ENCODE measurements around the gene RASA3.

RASA3 gene

DNA sequence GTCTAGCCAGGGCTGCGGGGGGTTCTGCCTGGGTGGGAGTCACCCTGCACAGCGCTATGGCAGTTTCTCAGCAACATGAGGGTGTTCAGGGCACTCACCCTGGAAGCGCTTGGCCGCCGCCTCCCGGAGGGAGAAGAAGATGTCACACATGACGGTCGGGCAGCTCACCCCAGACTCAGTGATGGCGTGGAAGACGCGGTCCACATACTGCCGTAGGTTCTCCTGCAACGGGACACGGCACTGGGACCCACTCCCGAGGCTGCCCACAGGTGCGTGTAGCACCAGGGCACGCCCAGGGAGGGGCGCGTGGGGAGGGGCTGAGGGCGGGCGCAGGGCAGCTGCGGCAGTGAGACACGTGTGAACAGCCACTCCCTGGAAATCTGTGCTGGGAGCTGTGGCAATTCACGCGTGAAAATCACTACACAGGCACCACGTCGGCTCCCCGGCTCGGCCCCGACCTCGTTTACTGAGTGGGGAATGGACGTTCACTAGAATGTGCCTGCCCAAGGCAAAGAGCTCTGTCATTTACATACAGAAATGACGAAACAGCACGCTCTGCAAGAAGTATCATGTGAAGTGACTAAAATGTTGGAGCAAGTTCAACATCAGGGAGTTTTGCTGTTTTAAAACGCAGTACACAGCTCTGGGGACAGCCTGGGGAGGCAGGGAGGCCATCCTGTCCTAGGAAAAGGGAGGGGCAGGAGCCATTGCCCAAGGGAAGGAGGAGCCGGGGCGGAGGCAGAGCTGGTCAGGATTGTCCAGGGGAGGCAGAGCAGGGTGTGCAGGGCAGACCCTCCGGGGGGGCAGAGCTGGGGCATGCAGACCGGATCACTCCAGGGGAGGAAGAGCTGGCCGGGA is 117.1 kb downstream of the RASA3 start:
- Histone ChIP-seq H3K4me2 (ENCODE audit: low read length) (no peak overlapping the region), H3K9me3 (ENCODE audit: insufficient read depth, low read length) (no peaks in the 10 kb centered on the region), H2AFZ (ENCODE audit: low read depth, low read length) (no peak overlapping the region), H3K4me3 (ENCODE audit: low read length) (no peak overlapping the region), H3K27me3 (ENCODE audit: low read depth, low read length) (no peaks in the 10 kb centered on the region), H3K79me2 (ENCODE audit: low read length) (no peaks in the 10 kb centered on the region), H3K9ac (ENCODE audit: low read length) (no peak overlapping the region), H3K4me1 (ENCODE audit: low read length) (no peaks in the 10 kb centered on the region), H4K20me1 (ENCODE audit: insufficient read depth, low read length) (no peaks in the 10 kb centered on the region), H3K36me3 (replicated peaks; ENCODE audit: low read depth, low read length) (no peaks in the 10 kb centered on the region), H3K27ac (ENCODE audit: low read length) (no peak overlapping the region)
- TF ChIP-seq EZH2phosphoT487 (IDR thresholded peaks at IDR 0.05; ENCODE audit: low read depth) (no peak), CTCF (IDR thresholded peaks at IDR 0.05; ENCODE audit: low read depth, low read length) (no peak)

- H3K4me2 ChIP-seq (ENCODE audit: low read length) = no peak overlapping the region
- no peaks in the 10 kb centered on the region for H3K27me3 ChIP-seq (ENCODE audit: low read depth, low read length)
- no peaks in the 10 kb centered on the region for H3K4me1 ChIP-seq (ENCODE audit: low read length)
- H3K9ac ChIP-seq (ENCODE audit: low read length) = no peak overlapping the region
- no peaks in the 10 kb centered on the region for H3K79me2 ChIP-seq (ENCODE audit: low read length)
- H4K20me1 ChIP-seq (ENCODE audit: insufficient read depth, low read length) = no peaks in the 10 kb centered on the region
- no peak for TF ChIP-seq EZH2phosphoT487 (IDR thresholded peaks at IDR 0.05; ENCODE audit: low read depth)
- TF ChIP-seq CTCF (IDR thresholded peaks at IDR 0.05; ENCODE audit: low read depth, low read length) = no peak
- H3K27ac ChIP-seq (ENCODE audit: low read length) = no peak overlapping the region
- no peaks in the 10 kb centered on the region for H3K36me3 ChIP-seq (replicated peaks; ENCODE audit: low read depth, low read length)
- no peak overlapping the region for H2AFZ ChIP-seq (ENCODE audit: low read depth, low read length)
- no peaks in the 10 kb centered on the region for H3K9me3 ChIP-seq (ENCODE audit: insufficient read depth, low read length)
- H3K4me3 ChIP-seq (ENCODE audit: low read length) = no peak overlapping the region
Measured at GRCh38 chr13:114013952-114014629, 118.3 kb downstream of the RASA3 start.

DNA sequence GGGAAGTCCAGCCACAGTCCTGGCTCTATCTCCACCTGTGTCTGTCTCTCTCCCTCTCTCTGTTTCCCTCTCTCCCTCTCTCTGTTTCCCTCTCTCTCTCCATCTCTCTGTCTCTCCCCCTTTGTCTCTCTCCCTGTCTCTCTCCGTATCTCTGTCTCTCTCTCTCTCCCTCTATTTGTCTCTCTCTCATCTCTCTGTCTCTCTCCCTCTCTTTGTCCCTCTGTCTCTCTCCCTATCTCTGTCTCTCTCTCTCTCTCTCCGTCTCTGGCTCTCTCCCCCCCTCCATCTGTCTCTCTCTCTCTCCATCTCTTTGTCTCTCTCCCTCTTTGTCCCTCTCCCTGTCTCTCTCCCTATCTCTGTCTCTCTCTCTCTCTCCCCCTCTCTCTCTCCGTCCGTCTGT is 119.1 kb downstream of the RASA3 start:
- no peaks in the 10 kb centered on the region for H3K27me3 ChIP-seq (ENCODE audit: low read depth, low read length)
- H2AFZ ChIP-seq (ENCODE audit: low read depth, low read length) = no peak overlapping the region
- no peaks in the 10 kb centered on the region for H3K9me3 ChIP-seq (ENCODE audit: insufficient read depth, low read length)
- H3K4me1 ChIP-seq (ENCODE audit: low read length) = no peaks in the 10 kb centered on the region
- no peak overlapping the region for H3K9ac ChIP-seq (ENCODE audit: low read length)
- H3K79me2 ChIP-seq (ENCODE audit: low read length) = no peaks in the 10 kb centered on the region
- H4K20me1 ChIP-seq (ENCODE audit: insufficient read depth, low read length) = no peaks in the 10 kb centered on the region
- H3K4me3 ChIP-seq (ENCODE audit: low read length) = no peak overlapping the region
- H3K4me2 ChIP-seq (ENCODE audit: low read length) = no peak overlapping the region
- no peak overlapping the region for H3K27ac ChIP-seq (ENCODE audit: low read length)
- H3K36me3 ChIP-seq (replicated peaks; ENCODE audit: low read depth, low read length) = no peaks in the 10 kb centered on the region
- no peak for TF ChIP-seq EZH2phosphoT487 (IDR thresholded peaks at IDR 0.05; ENCODE audit: low read depth)
- TF ChIP-seq CTCF (IDR thresholded peaks at IDR 0.05; ENCODE audit: low read depth, low read length) = no peak

DNA sequence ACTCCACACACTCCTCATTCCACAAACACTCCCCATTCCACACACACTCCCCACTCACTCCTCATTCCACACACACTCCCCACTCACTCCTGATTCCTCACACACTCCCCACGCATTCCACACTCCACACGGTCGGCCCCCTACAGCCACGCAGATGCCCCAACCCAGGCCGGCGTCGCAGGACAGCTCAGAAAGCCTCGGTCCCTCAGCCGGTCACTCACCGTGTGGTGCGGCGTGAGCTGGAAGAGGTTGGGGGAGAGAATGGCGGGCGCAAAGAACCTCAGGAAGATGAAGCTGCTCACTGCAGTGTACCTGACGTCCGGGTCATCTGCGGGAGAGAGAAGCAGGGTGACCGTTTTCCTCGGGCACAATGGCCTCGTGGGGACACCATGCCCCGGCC is 119.5 kb downstream of the RASA3 start:
- Histone ChIP-seq H3K79me2 (ENCODE audit: low read length) (no peaks in the 10 kb centered on the region), H4K20me1 (ENCODE audit: insufficient read depth, low read length) (no peaks in the 10 kb centered on the region), H3K9ac (ENCODE audit: low read length) (no peak overlapping the region), H3K4me2 (ENCODE audit: low read length) (no peak overlapping the region), H2AFZ (ENCODE audit: low read depth, low read length) (no peak overlapping the region), H3K27ac (ENCODE audit: low read length) (no peak overlapping the region), H3K4me3 (ENCODE audit: low read length) (no peak overlapping the region), H3K9me3 (ENCODE audit: insufficient read depth, low read length) (no peaks in the 10 kb centered on the region), H3K36me3 (replicated peaks; ENCODE audit: low read depth, low read length) (no peaks in the 10 kb centered on the region), H3K27me3 (ENCODE audit: low read depth, low read length) (no peaks in the 10 kb centered on the region), H3K4me1 (ENCODE audit: low read length) (no peaks in the 10 kb centered on the region)
- TF ChIP-seq EZH2phosphoT487 (IDR thresholded peaks at IDR 0.05; ENCODE audit: low read depth) = no peak
- no peak for TF ChIP-seq CTCF (IDR thresholded peaks at IDR 0.05; ENCODE audit: low read depth, low read length)

Measured in OCI-LY3 (cell line).